GM19397 (cell line): ENCODE results near the gene SIRPB2.

Experiments
- ATAC-seq: cut with Tn5 transposase; IDR thresholded peaks from one replicate; pipeline ENCODE4 v1.9.1; 2021; ENCODE audit warnings: mild to moderate bottlenecking, moderate library complexity; ENCODE audit not compliant: unreplicated experiment

SIRPB2 gene

GRCh38 chr20:1472556-1473245, 18.5 kb downstream of the SIRPB2 start:
- ATAC-seq = no peak

GRCh38 chr20:1471242-1471641, 20.0 kb downstream of the SIRPB2 start:
- ATAC-seq = no peak

- ATAC-seq = no peak
These were observed 21.2 kb downstream of the SIRPB2 start for GRCh38 chr20:1469925-1470571.

GRCh38 chr20:1469306-1469905, 21.8 kb downstream of the SIRPB2 start:
- ATAC-seq = no peak

GRCh38 chr20:1468117-1468624, 23.0 kb downstream of the SIRPB2 start:
- no peak for ATAC-seq

GRCh38 chr20:1467355-1468116, 23.7 kb downstream of the SIRPB2 start:
- ATAC-seq = no peak

GRCh38 chr20:1467082-1467354, 24.2 kb downstream of the SIRPB2 start:
- no peak for ATAC-seq

GRCh38 chr20:1466211-1467081, 24.8 kb downstream of the SIRPB2 start, which contains the start of gene NSFL1C:
Gene NSFL1C, minus strand, starts transcription at chr20:1466849. Its CDS starts 25 bp downstream, at chr20:1466824.
- peak; percentile 91 for ATAC-seq

- ATAC-seq = no peak
These were observed 25.6 kb downstream of the SIRPB2 start for GRCh38 chr20:1465470-1466210.

GRCh38 chr20:1463971-1464570, 27.1 kb downstream of the SIRPB2 start:
- no peak for ATAC-seq

GRCh38 chr20:1462834-1463233, 28.4 kb downstream of the SIRPB2 start:
- ATAC-seq = no peak

- ATAC-seq = no peak
These were observed 29.2 kb downstream of the SIRPB2 start for GRCh38 chr20:1462001-1462400.

- no peak for ATAC-seq
These were observed 30.9 kb downstream of the SIRPB2 start for GRCh38 chr20:1460275-1460674.

- no peak for ATAC-seq
These were observed 33.2 kb downstream of the SIRPB2 start for GRCh38 chr20:1457992-1458391.

- no peak for ATAC-seq
These were observed 34.9 kb downstream of the SIRPB2 start for GRCh38 chr20:1456300-1456699.

GRCh38 chr20:1450926-1451491, 40.2 kb downstream of the SIRPB2 start:
- ATAC-seq = no peak

GRCh38 chr20:1449370-1449769, 41.9 kb downstream of the SIRPB2 start:
- no peak for ATAC-seq

GRCh38 chr20:1448081-1448620, 43.1 kb downstream of the SIRPB2 start:
- no peak for ATAC-seq

- ATAC-seq = no peak
These were observed 44.7 kb downstream of the SIRPB2 start for GRCh38 chr20:1446536-1446935.
